H1 (cell line): Measurements from ENCODE around the gene FNDC3A. TPM values are rescaled to one million over a fixed set of nuclear protein-coding genes. Genes with fewer than 3 reads are reported as not detected.

Experiments used
- CTCF ChIA-PET: fragments of 300-600 bp; sonication (Branson Sonifier 250); formaldehyde crosslinking; loops from one replicate; lab custom pipeline; 2021; ENCODE audit not compliant: partially characterized antibody; lab: Charles Lee
- POLR2A ChIA-PET: fragments of 300-600 bp; sonication (Branson Sonifier 250); formaldehyde crosslinking; loops from one replicate; lab custom pipeline; 2021; ENCODE audit warnings: inconsistent platforms; ENCODE audit not compliant: partially characterized antibody; lab: Charles Lee
- DNase-seq, 2 experiments: peaks; one replicate each; pipeline versions ENCODE4 v3.0.0 to v3.0.0-alpha.2; 2010 to 2022; ENCODE audit warnings: low spot score in 2 of 2, low read depth in 1 of 2, mixed read lengths in 1 of 2
- FAIRE-seq: peaks from 2 replicates; lab custom pipeline; 2011; peaks lifted over from hg19 to GRCh38; lab: Jason Lieb, UNC
- H2AFZ ChIP-seq: 2 replicates; pipeline ENCODE4 v1.8.1; 2012; ENCODE audit warnings: low read length, inconsistent platforms
- H2AK5ac ChIP-seq: 2 replicates; pipeline ENCODE4 v1.6.1; 2013; ENCODE audit warnings: low read depth, low read length
- H2BK120ac ChIP-seq: replicated peaks from 2 replicates; pipeline ENCODE3; 2013; ENCODE audit warnings: low read depth, low read length, inconsistent platforms
- H2BK12ac ChIP-seq: 2 replicates; pipeline ENCODE4 v1.6.1; 2013; ENCODE audit warnings: low read depth, low read length
- H2BK15ac ChIP-seq: 2 replicates; pipeline ENCODE4 v1.6.1; 2013; ENCODE audit warnings: low read length
- H2BK20ac ChIP-seq: 2 replicates; pipeline ENCODE4 v1.6.1; 2013; ENCODE audit warnings: low read length
- H2BK5ac ChIP-seq: 2 replicates; pipeline ENCODE4 v1.6.1; 2013; ENCODE audit warnings: low read depth, low read length
- H3K14ac ChIP-seq: 2 replicates; pipeline ENCODE4 v1.6.1; 2013; ENCODE audit warnings: inconsistent platforms; ENCODE audit not compliant: insufficient read length
- H3K18ac ChIP-seq: 2 replicates; pipeline ENCODE4 v1.6.1; 2013; ENCODE audit warnings: low read length; ENCODE audit errors: extremely low read depth
- H3K23ac ChIP-seq: 2 replicates; pipeline ENCODE4 v1.6.1; 2013; ENCODE audit warnings: inconsistent platforms; ENCODE audit not compliant: insufficient read length
- H3K23me2 ChIP-seq: 2 replicates; pipeline ENCODE4 v1.6.1; 2013; ENCODE audit warnings: low read depth, low read length
- H3K27ac ChIP-seq: 2 replicates; pipeline ENCODE4 v1.6.1; 2011; ENCODE audit warnings: low read depth, low read length, inconsistent platforms
- H3K27me3 ChIP-seq, 4 experiments: replicated peaks in 1 of 4; 1 replicate in 1 of 4; 2 replicates in 3 of 4; pipeline versions ENCODE4 v1.6.1 to v1.8.1; 2011 to 2013; ENCODE audit warnings: low read length in 3 of 4, mild to moderate bottlenecking in 3 of 4, inconsistent platforms in 2 of 4, mixed read lengths in 2 of 4, moderate library complexity in 1 of 4; ENCODE audit not compliant: control insufficient read depth in 3 of 4, insufficient read depth in 3 of 4; ENCODE audit errors: extremely low read depth in 1 of 4
- H3K36me3 ChIP-seq, 4 experiments: 2 replicates each; pipeline versions ENCODE4 v1.6.1 to v1.8.1; 2011 to 2013; ENCODE audit warnings: mild to moderate bottlenecking in 4 of 4, low read length in 3 of 4, moderate library complexity in 2 of 4, control low read depth in 1 of 4, inconsistent platforms in 1 of 4; ENCODE audit not compliant: insufficient read depth in 4 of 4, control insufficient read depth in 2 of 4
- H3K4ac ChIP-seq: replicated peaks from 2 replicates; pipeline ENCODE3; 2013; ENCODE audit warnings: low read length, low read depth, mixed read lengths, inconsistent platforms; ENCODE audit not compliant: insufficient read length
- H3K4me1 ChIP-seq, 4 experiments: replicated peaks in 1 of 4; 1 replicate in 1 of 4; 2 replicates in 3 of 4; pipeline versions ENCODE4 v1.6.1 to v1.8.1; 2011 to 2013; ENCODE audit warnings: low read length in 3 of 4, inconsistent platforms in 2 of 4, mixed read lengths in 1 of 4; ENCODE audit not compliant: insufficient read depth in 4 of 4, control insufficient read depth in 3 of 4
- H3K4me2 ChIP-seq, 2 experiments: 2 replicates each; pipeline versions ENCODE4 v1.6.1 to v1.8.1; 2011 to 2013; ENCODE audit warnings: low read depth in 2 of 2, low read length in 2 of 2, control low read depth in 1 of 2, inconsistent platforms in 1 of 2, mild to moderate bottlenecking in 1 of 2; ENCODE audit not compliant: insufficient read depth in 1 of 2
- H3K4me3 ChIP-seq, 4 experiments: fragments of 200-600, 300-600 bp in 1 of 4; sonication (generic), shearing (Covaris generic), sonication (Bioruptor Twin) in 1 of 4; 2 replicates each; pipeline versions ENCODE4 v1.5.1 to v1.8.1; 2011 to 2016; ENCODE audit warnings: low read length in 4 of 4, low read depth in 3 of 4, control low read depth in 2 of 4, inconsistent platforms in 2 of 4, mild to moderate bottlenecking in 2 of 4, mixed read lengths in 1 of 4, moderate library complexity in 1 of 4; ENCODE audit not compliant: insufficient read depth in 2 of 4; ENCODE audit errors: extremely low read depth in 1 of 4
- H3K56ac ChIP-seq: replicated peaks from 2 replicates; pipeline ENCODE3; 2013; ENCODE audit warnings: low read depth, mild to moderate bottlenecking, mixed read lengths, low read length, inconsistent platforms; ENCODE audit not compliant: insufficient read length
- H3K79me1 ChIP-seq: 2 replicates; pipeline ENCODE4 v1.6.1; 2013; ENCODE audit warnings: low read depth, low read length, control low read depth
- H3K79me2 ChIP-seq, 2 experiments: 2 replicates each; pipeline versions ENCODE4 v1.6.1 to v1.8.1; 2012 to 2013; ENCODE audit warnings: low read length in 2 of 2, mild to moderate bottlenecking in 2 of 2, inconsistent platforms in 1 of 2; ENCODE audit not compliant: insufficient read depth in 2 of 2, control insufficient read depth in 1 of 2
- H3K9ac ChIP-seq, 4 experiments: replicated peaks in 1 of 4; 1 replicate in 1 of 4; 2 replicates in 3 of 4; pipeline versions ENCODE4 v1.6.1 to v1.8.1; 2011 to 2013; ENCODE audit warnings: low read depth in 3 of 4, low read length in 3 of 4, control low read depth in 2 of 4, mild to moderate bottlenecking in 2 of 4, moderate library complexity in 2 of 4, inconsistent platforms in 1 of 4; ENCODE audit errors: extremely low read depth in 1 of 4
- H3K9me3 ChIP-seq, 2 experiments: 2 replicates each; pipeline versions ENCODE4 v1.6.1 to v1.8.1; 2012 to 2013; ENCODE audit warnings: mild to moderate bottlenecking in 2 of 2, moderate library complexity in 2 of 2, control low read depth in 1 of 2, inconsistent platforms in 1 of 2, low read depth in 1 of 2, low read length in 1 of 2, mixed read lengths in 1 of 2; ENCODE audit not compliant: insufficient read depth in 2 of 2
- H4K20me1 ChIP-seq, 2 experiments: replicated peaks in 1 of 2; 2 replicates each; pipeline versions ENCODE3 to v1.8.1; 2011 to 2013; ENCODE audit warnings: inconsistent platforms in 2 of 2, low read length in 2 of 2, mild to moderate bottlenecking in 1 of 2; ENCODE audit not compliant: insufficient read depth in 2 of 2, control insufficient read depth in 1 of 2
- H4K5ac ChIP-seq: 2 replicates; pipeline ENCODE4 v1.6.1; 2013; ENCODE audit warnings: low read length, low read depth, mixed read lengths, inconsistent platforms; ENCODE audit not compliant: insufficient read length
- H4K8ac ChIP-seq: 2 replicates; pipeline ENCODE4 v1.8.0; 2013; ENCODE audit warnings: mild to moderate bottlenecking, moderate library complexity, low read length, inconsistent platforms; ENCODE audit not compliant: insufficient read depth; ENCODE audit errors: extremely low read depth
- H4K91ac ChIP-seq: replicated peaks from 2 replicates; pipeline ENCODE3; 2013; ENCODE audit warnings: low read length, mixed read lengths, inconsistent platforms; ENCODE audit not compliant: insufficient read length
- ATF3 ChIP-seq: IDR thresholded peaks from 2 replicates; pipeline ENCODE4 v1.6.1; 2011; ENCODE audit warnings: low read depth, mild to moderate bottlenecking, low read length; ENCODE audit not compliant: insufficient read depth
- WGBS, 2 experiments: shearing (Covaris generic) in 1 of 2; methylation state at CpG; one replicate each; pipeline versions ENCODE4 v1.1.6 to v1.1.7; 2013 to 2015; ENCODE audit warnings: low lambda C conversion rate in 2 of 2, mixed read lengths in 2 of 2, inconsistent platforms in 1 of 2, low coverage in 1 of 2, missing lambda C conversion rate in 1 of 2; ENCODE audit not compliant: insufficient replicate concordance in 2 of 2, insufficient coverage in 1 of 2, insufficient read length in 1 of 2; ENCODE audit errors: extremely low coverage in 1 of 2, missing lambda C conversion rate in 1 of 2; 5-methylcytosine and 5-hydroxymethylcytosine counted together
- polyA plus RNA-seq, 7 experiments: library from polyadenylated mRNA; depleted of rRNA in 3 of 7; stranded (reverse) in 5 of 7; unstranded in 2 of 7; fragments of >200 nt in 5 of 7; fragments of 200-250 nt in 2 of 7; gene quantifications; 1 replicate in 5 of 7; 2 replicates in 1 of 7; 4 replicates in 1 of 7; pipeline versions ENCODE4 v1.2.1 to v1.2.3, GENCODE V29; 2011 to 2013; ENCODE audit warnings: missing spikeins in 2 of 7, mixed read lengths in 2 of 7
- total RNA-seq: library from RNA; stranded (reverse); fragmentation: NEBNext Ultra II Directional; extraction: Animal tissue kit (Norgen Biotek cat#: 25700); gene quantifications from 2 replicates; pipeline ENCODE4 v1.2.1, GENCODE V29; 2021

Gene FNDC3A
- total and polyA plus RNA-seq, 2 of the 8 experiments (the other 6 are each of a cell fraction or from before 2014, with no cell fraction given): 14.6 to 26.0 TPM

GRCh38 chr13:49208619-49209018, 232.9 kb downstream of the FNDC3A start:
- Histone ChIP-seq H3K23ac (no peak overlapping the region), H2BK5ac (no peak overlapping the region), H3K79me1 (no peaks in the 10 kb centered on the region), H3K9me3 (no peaks in the 10 kb centered on the region), H3K4me1 (no peaks in the 10 kb centered on the region), H2BK15ac (no peak overlapping the region), H4K20me1 (peaks cover 0 to 1% of the 10 kb centered on the region in 2 experiments), H2AFZ (no peak overlapping the region), H2BK120ac (no peak overlapping the region), H4K8ac (no peak overlapping the region), H3K36me3 (peaks cover 2 to 30% (median 9%) of the 10 kb centered on the region in 4 experiments; a peak in 6 of 8 replicates), H4K91ac (no peak overlapping the region), H3K79me2 (no peaks in the 10 kb centered on the region), H4K5ac (no peak overlapping the region), H3K27ac (no peak overlapping the region), H3K4me3 (no peak overlapping the region), H2BK20ac (no peak overlapping the region), H2AK5ac (no peak overlapping the region), H3K14ac (no peak overlapping the region), H3K27me3 (no peaks in the 10 kb centered on the region)
- FAIRE-seq: no peak
- WGBS, 2 experiments: 89% methylated on average over 4 of the region's 4 CpGs; no CpG with 5 or more reads in 1 of the 2 experiments
- no peak for TF ChIP-seq ATF3
- TF ChIP-seq, all 59 proteins: peak for 0
- no peaks in the 10 kb centered on the region; the same call in 1 of the 2 replicates for H3K23me2 ChIP-seq
- H3K18ac ChIP-seq: no peak overlapping the region
- no peak overlapping the region for H3K4me2 ChIP-seq
- DNase-seq: no peak
- no peak overlapping the region for H3K56ac ChIP-seq
- ChIA-PET POLR2A (no interaction called here), CTCF (interaction anchor here (1.4 kb wide), 1 partner anchor 9 kb away, joined by 3 read pairs; no protein-coding TSS in a partner anchor)
- no peak overlapping the region for H2BK12ac ChIP-seq
- no peak overlapping the region for H3K9ac ChIP-seq
- H3K4ac ChIP-seq: no peak overlapping the region
